GM19463 (cell line): ENCODE measurements around the gene EPOP.

ENCODE experiments used
- ATAC-seq: cut with Tn5 transposase; IDR thresholded peaks from one replicate; pipeline ENCODE4 v1.9.1; 2021; ENCODE audit warnings: mild to moderate bottlenecking, moderate library complexity; ENCODE audit not compliant: unreplicated experiment

The EPOP gene

DNA sequence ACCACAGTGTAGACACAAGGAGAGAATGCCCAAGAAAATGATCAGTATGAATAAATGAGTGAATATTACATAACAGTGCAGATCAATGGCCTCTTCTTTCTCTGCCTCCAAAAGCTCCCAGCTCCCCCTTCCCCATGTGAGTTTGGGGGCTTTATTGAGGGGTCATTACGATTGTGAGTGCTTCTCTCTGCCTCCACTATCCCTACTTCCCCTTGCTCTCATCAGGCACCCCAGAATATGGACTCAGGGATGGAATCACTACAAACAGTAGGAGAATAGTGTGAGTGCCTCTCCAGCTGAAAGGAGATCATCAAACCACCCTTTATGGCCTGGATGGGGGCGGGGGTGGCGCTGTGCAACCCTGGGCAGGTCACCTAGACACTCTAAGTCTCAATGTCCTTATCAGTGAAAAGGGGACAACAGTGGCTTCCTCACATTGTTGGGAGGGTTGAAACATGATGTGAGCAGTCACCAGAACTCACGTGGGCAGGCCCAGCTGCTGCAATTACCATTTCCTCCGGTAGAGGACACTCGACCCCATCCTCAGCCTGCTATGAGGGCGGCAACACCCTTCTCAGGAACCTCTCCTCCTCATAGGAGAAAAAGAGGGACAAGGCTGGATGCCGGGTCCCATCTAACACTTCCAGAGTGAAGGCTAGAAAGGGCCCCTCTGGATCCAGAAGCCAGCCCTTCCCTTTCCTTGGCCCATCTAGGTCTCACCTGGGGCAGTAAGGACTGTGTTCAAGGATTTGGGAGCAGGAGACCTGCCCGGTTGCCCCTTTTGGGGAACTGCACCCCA, 2.1 kb upstream of the EPOP start:
- ATAC-seq, result no peak

GRCh38 chr17:38674014-38674748, 576 bp downstream of the EPOP start:
- peak; percentile 14 for ATAC-seq

- no peak for ATAC-seq
Measured at GRCh38 chr17:38673707-38674013, 1.1 kb downstream of the EPOP start.

GRCh38 chr17:38672788-38673706, 1.7 kb downstream of the EPOP start:
- no peak for ATAC-seq

DNA sequence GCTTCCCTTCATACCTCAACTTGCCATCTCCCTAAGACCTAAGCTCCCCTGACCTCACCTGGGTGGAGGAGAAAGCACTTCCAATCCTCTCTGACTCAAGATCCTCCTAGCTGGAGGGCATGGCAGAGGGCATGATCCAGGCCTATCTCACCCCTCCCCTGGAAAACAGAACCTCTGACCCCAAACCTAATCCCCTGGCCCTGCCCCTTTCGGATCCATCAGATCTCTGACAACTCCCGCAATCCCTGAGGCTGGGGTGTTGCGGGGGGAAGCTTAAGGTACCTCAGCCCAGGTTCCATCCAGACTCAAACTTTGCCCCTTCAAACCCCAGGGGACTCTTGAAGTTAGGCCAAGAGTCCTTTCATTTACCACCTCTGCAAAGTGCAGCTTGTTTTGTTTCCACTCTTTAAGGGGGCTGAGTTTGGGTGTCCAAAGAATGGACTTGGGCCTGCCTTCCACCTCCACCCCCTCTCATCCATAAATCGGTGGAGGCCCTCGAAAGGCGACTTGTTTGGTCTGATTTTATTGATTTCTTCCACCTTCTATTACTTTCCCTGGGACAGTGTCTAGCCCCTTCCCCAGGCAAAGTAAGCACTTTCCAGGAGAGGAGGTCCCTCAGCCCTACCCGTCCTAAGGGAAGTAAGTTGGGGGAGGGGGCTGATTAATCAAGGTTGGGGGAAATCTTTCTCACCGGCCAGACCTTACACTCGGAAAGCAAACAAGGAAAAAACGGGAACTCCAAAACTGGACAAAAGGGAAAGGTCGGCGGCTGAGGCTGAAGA, 2.6 kb downstream of the EPOP start:
- ATAC-seq, result no peak

DNA sequence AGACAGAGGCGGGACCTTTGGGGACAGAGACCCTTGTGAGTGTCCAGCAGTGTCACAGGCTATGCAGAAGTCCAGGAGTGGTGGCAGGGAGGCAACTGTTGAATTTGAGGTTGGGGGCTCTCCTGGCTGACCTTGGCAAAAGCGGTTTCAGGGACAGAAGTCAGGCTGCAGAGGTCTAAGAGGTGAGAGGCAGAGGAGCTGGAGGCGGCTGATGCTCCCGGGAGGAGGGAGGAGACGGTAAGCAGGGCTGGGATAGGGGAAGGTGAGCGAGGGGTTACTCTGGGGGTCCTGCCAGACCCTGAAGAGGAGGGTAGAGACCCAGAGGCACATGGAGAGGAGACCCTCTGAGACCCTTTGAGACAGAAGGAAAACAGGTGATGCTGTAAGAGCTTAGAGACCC, 5.2 kb downstream of the EPOP start:
- no peak for ATAC-seq

- no peak for ATAC-seq
Measured at GRCh38 chr17:38667787-38668122, 7.0 kb downstream of the EPOP start.

GRCh38 chr17:38667099-38667786, 7.5 kb downstream of the EPOP start:
- ATAC-seq, result no peak

- ATAC-seq, result no peak
Measured at GRCh38 chr17:38663964-38664644, 10.7 kb downstream of the EPOP start.

- ATAC-seq, result no peak
Measured at GRCh38 chr17:38663125-38663751, 11.5 kb downstream of the EPOP start.

- ATAC-seq, result no peak
Measured at GRCh38 chr17:38660097-38661025, 14.4 kb downstream of the EPOP start.

DNA sequence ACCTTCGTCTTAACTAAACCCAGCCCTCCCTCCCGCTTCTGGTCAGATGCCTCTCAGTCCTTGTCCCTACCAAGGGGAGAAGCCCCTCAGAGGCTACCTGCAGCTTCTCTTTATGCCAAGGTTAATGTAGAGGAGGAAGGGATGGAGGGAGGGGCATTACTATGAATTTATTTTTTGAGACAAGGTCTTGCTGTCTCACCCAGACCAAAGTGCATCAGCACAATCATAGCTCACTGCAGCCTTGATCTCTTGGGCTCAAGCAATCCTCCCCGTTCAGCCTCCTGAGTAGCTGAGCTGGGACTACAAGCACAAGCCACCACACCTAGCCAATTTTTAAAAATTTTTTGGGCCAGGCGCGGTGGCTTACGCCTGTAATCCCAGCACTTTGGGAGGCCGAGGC, 15.3 kb downstream of the EPOP start:
- ATAC-seq, result no peak

DNA sequence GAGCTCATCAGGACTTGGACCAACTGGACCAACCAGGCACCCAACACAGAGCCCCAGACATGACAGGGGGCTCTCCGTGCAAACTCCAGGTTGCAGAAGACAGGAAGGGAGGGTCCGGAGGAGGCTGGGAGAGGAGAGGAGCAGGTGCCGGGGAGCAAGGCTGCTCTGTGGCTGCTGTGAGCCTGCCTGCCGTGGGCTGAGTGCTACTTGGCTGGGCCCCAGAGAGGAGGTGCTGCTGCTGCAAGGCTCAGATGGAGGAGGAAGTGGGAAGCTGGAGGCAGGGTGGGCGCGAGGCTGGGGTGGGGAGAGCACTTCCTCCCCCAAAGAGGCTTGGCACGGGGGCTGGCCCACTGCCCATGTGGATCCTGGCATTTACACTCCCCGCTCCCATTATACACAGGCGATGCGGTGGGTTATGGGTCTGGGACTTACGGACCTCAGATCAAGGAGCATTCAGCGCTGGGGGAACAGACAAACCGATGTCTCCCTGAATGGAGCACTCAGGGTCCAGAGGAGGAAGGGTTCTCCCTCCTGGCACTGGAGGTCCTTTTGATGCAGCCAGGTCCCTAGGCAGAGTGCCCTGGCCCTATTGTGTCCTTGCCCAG, 15.9 kb downstream of the EPOP start:
- no peak for ATAC-seq

GRCh38 chr17:38657824-38658740, 16.7 kb downstream of the EPOP start:
- ATAC-seq, result no peak

GRCh38 chr17:38656959-38657823, 17.6 kb downstream of the EPOP start:
- ATAC-seq, result no peak
